IMR-90 (cell line): Measurements from ENCODE around the gene C5orf58. TPM values are rescaled to one million over a fixed set of nuclear protein-coding genes. Genes with fewer than 3 reads are reported as not detected.

Experiments
- ATAC-seq: fragments of 200-7000 bp; cut with Tn5 transposase; 2 replicates; pipeline ENCODE4 v1.9.1; 2020; ENCODE audit warnings: low read depth, mild to moderate bottlenecking, moderate library complexity
- BruUV-seq: library from RNA; stranded (reverse); fragments of 400-500 nt; replicated peaks from 2 replicates; lab custom pipeline; 2021; lab: Mats Ljungman, UMichigan
- CTCF ChIA-PET: fragments of 300-600 bp; formaldehyde crosslinking; extraction: SDS; loops from one replicate; lab custom pipeline; 2021; ENCODE audit warnings: antibody characterized with exemption; lab: Yijun Ruan, JAX
- POLR2A ChIA-PET: fragments of 300-600 bp; sonication (Branson Sonifier 250); formaldehyde crosslinking; loops from one replicate; lab custom pipeline; 2022; ENCODE audit warnings: antibody characterized with exemption; ENCODE audit not compliant: unreplicated experiment; lab: Charles Lee
- DNase-seq: peaks from one replicate; pipeline ENCODE4 v3.0.0; 2013
- H2AFZ ChIP-seq: replicated peaks from 2 replicates; pipeline ENCODE3; 2013; ENCODE audit warnings: low read length, mild to moderate bottlenecking; ENCODE audit not compliant: poor library complexity
- H2AK5ac ChIP-seq: 2 replicates; pipeline ENCODE4 v1.6.1; 2013; ENCODE audit warnings: low read depth, low read length, inconsistent platforms
- H2AK9ac ChIP-seq: replicated peaks from 2 replicates; pipeline ENCODE3; 2013; ENCODE audit warnings: mild to moderate bottlenecking, low read depth, low read length, moderate library complexity; ENCODE audit not compliant: poor library complexity
- H2BK120ac ChIP-seq: 2 replicates; pipeline ENCODE4 v1.6.1; 2013; ENCODE audit warnings: low read depth, low read length, inconsistent platforms
- H2BK15ac ChIP-seq: 3 replicates; pipeline ENCODE4 v1.6.1; 2013; ENCODE audit warnings: low read depth, low read length, inconsistent platforms
- H2BK20ac ChIP-seq: 2 replicates; pipeline ENCODE4 v1.6.1; 2013; ENCODE audit warnings: low read depth, mild to moderate bottlenecking, inconsistent platforms, low read length, moderate library complexity
- H2BK5ac ChIP-seq: 2 replicates; pipeline ENCODE4 v1.6.1; 2013; ENCODE audit warnings: mild to moderate bottlenecking, low read depth, low read length, inconsistent platforms; ENCODE audit not compliant: poor library complexity, severe bottlenecking
- H3K14ac ChIP-seq: replicated peaks from 2 replicates; pipeline ENCODE4 v1.6.1; 2013; ENCODE audit warnings: low read depth, low read length, inconsistent platforms
- H3K18ac ChIP-seq: 2 replicates; pipeline ENCODE4 v1.6.1; 2013; ENCODE audit warnings: low read depth, low read length, control low read depth
- H3K23ac ChIP-seq: 2 replicates; pipeline ENCODE4 v1.6.1; 2013; ENCODE audit warnings: low read depth, low read length, inconsistent platforms
- H3K27ac ChIP-seq: 2 replicates; pipeline ENCODE4 v1.5.1; 2013; ENCODE audit warnings: mild to moderate bottlenecking, control low read depth, low read length; ENCODE audit not compliant: insufficient read depth
- H3K27me3 ChIP-seq: 2 replicates; pipeline ENCODE4 v1.6.1; 2013; ENCODE audit warnings: low read length; ENCODE audit not compliant: control insufficient read depth, insufficient read depth
- H3K36me3 ChIP-seq: 2 replicates; pipeline ENCODE4 v1.6.1; 2013; ENCODE audit warnings: low read length, mixed read lengths; ENCODE audit not compliant: control insufficient read depth, insufficient read depth
- H3K4ac ChIP-seq: 2 replicates; pipeline ENCODE4 v1.6.1; 2013; ENCODE audit warnings: low read depth, low read length, inconsistent platforms
- H3K4me1 ChIP-seq: 2 replicates; pipeline ENCODE4 v1.6.1; 2013; ENCODE audit warnings: low read length, mixed read lengths; ENCODE audit not compliant: control insufficient read depth, insufficient read depth
- H3K4me2 ChIP-seq: 2 replicates; pipeline ENCODE4 v1.6.1; 2013; ENCODE audit warnings: low read depth, mild to moderate bottlenecking, control low read depth, low read length, moderate library complexity
- H3K4me3 ChIP-seq: 2 replicates; pipeline ENCODE4 v1.5.1; 2013; ENCODE audit warnings: low read depth, mild to moderate bottlenecking, control low read depth, low read length, moderate library complexity; ENCODE audit not compliant: insufficient read depth
- H3K56ac ChIP-seq: 2 replicates; pipeline ENCODE4 v1.6.1; 2013; ENCODE audit warnings: low read length, inconsistent platforms; ENCODE audit not compliant: insufficient read depth; ENCODE audit errors: extremely low read depth
- H3K79me1 ChIP-seq, 2 experiments: 2 replicates each; pipeline ENCODE4 v1.6.1; 2013; ENCODE audit warnings: low read length in 2 of 2, inconsistent platforms in 1 of 2, low read depth in 1 of 2
- H3K9ac ChIP-seq: 2 replicates; pipeline ENCODE4 v1.6.1; 2013; ENCODE audit warnings: low read depth, low read length, control low read depth
- H3K9me1 ChIP-seq: 2 replicates; pipeline ENCODE4 v1.6.1; 2013; ENCODE audit warnings: low read length, inconsistent platforms; ENCODE audit not compliant: insufficient read depth
- H3K9me3 ChIP-seq: 2 replicates; pipeline ENCODE4 v1.6.1; 2013; ENCODE audit warnings: low read length; ENCODE audit not compliant: control insufficient read depth, insufficient read depth
- H4K20me1 ChIP-seq: 2 replicates; pipeline ENCODE4 v1.6.1; 2013; ENCODE audit warnings: low read length, inconsistent platforms; ENCODE audit not compliant: insufficient read depth
- H4K5ac ChIP-seq: 2 replicates; pipeline ENCODE4 v1.6.1; 2013; ENCODE audit warnings: mild to moderate bottlenecking, low read depth, low read length, control low read depth
- H4K8ac ChIP-seq, 2 experiments: 2 replicates each; pipeline ENCODE4 v1.6.1; 2013; ENCODE audit warnings: low read depth in 2 of 2, low read length in 2 of 2, control low read depth in 1 of 2, inconsistent platforms in 1 of 2
- H4K91ac ChIP-seq: 2 replicates; pipeline ENCODE4 v1.6.1; 2013; ENCODE audit warnings: low read depth, low read length, inconsistent platforms; ENCODE audit not compliant: insufficient read depth
- BHLHE40 ChIP-seq: fragments of 150-350 bp; IDR thresholded peaks from 2 replicates; pipeline ENCODE4 v1.6.1; 2016; ENCODE audit warnings: mild to moderate bottlenecking, low read depth, low read length
- CHD1 ChIP-seq: IDR thresholded peaks from 2 replicates; pipeline ENCODE4 v1.6.1; 2012; ENCODE audit warnings: low read depth, low read length, improper control_type of control experiment
- CTCF ChIP-seq: conservative IDR thresholded peaks from 2 replicates; pipeline ENCODE4 v1.5.1; 2012; ENCODE audit warnings: mild to moderate bottlenecking, low read depth, low read length, improper control_type of control experiment
- FOS ChIP-seq: fragments of 150-350 bp; IDR thresholded peaks from 2 replicates; pipeline ENCODE4 v1.6.1; 2016; ENCODE audit warnings: low read depth, low read length
- MAFK ChIP-seq: IDR thresholded peaks from 2 replicates; pipeline ENCODE4 v1.6.1; 2012; ENCODE audit warnings: low read depth, low read length, improper control_type of control experiment
- MAZ ChIP-seq: IDR thresholded peaks from 2 replicates; pipeline ENCODE4 v1.6.1; 2012; ENCODE audit warnings: low read depth, mild to moderate bottlenecking, low read length, improper control_type of control experiment, moderate library complexity, borderline replicate concordance
- NFE2L2 ChIP-seq: fragments of 150-350 bp; IDR thresholded peaks from 2 replicates; pipeline ENCODE4 v1.6.1; 2016; ENCODE audit warnings: low read depth, mild to moderate bottlenecking, low read length
- RCOR1 ChIP-seq: IDR thresholded peaks from 2 replicates; pipeline ENCODE4 v1.6.1; 2012; ENCODE audit warnings: mild to moderate bottlenecking, low read length, improper control_type of control experiment; ENCODE audit not compliant: insufficient replicate concordance
- RFX5 ChIP-seq: IDR thresholded peaks from 2 replicates; pipeline ENCODE4 v1.8.0; 2012; ENCODE audit warnings: low read depth, mild to moderate bottlenecking, low read length, moderate library complexity
- SMC3 ChIP-seq: fragments of 150-350 bp; IDR thresholded peaks from 2 replicates; pipeline ENCODE4 v1.6.1; 2016; ENCODE audit warnings: low read depth, mild to moderate bottlenecking, antibody characterized with exemption, low read length, moderate library complexity
- USF2 ChIP-seq: fragments of 150-350 bp; IDR thresholded peaks from 2 replicates; pipeline ENCODE4 v1.6.1; 2017; ENCODE audit warnings: mild to moderate bottlenecking, antibody characterized with exemption, low read length, low read depth
- WGBS, 2 experiments: methylation state at CpG; one replicate each; pipeline versions ENCODE4 v1.1.5 to v1.1.7; 2013; ENCODE audit warnings: missing lambda C conversion rate in 2 of 2; ENCODE audit not compliant: insufficient read length in 1 of 2; ENCODE audit errors: extremely low coverage in 2 of 2; 5-methylcytosine and 5-hydroxymethylcytosine counted together
- dilution Hi-C: fragments of 300-500 bp; cut with HindIII; formaldehyde crosslinking; loops from one replicate; pipeline ENCODE4 v1.14.3; 2018; ENCODE audit warnings: low sequenced_read_pairs; ENCODE audit not compliant: unreplicated experiment
- in situ Hi-C: fragments of 300-500 bp; cut with MboI; formaldehyde crosslinking; loops from 3 replicates; pipeline ENCODE4 v1.14.3; 2019; ENCODE audit warnings: low sequenced_read_pairs, inconsistent platforms, mixed read lengths
- intact Hi-C: fragments of 100-400 bp; cut with micrococcal nuclease; formaldehyde crosslinking; loops from 2 replicates; pipeline ENCODE4 v1.10.0; 2022
- polyA plus RNA-seq, 3 experiments: library from polyadenylated mRNA; depleted of rRNA; stranded (reverse); fragments of >200 nt; gene quantifications; 2 replicates each; pipeline ENCODE4 v1.2.3, GENCODE V29; 2012; ENCODE audit warnings: low replicate concordance in 1 of 3
- total RNA-seq: library from RNA; depleted of rRNA; stranded (reverse); fragments of >200 nt; gene quantifications from 2 replicates; pipeline ENCODE4 v1.2.3, GENCODE V29; 2012

The C5orf58 gene
- total and polyA plus RNA-seq, 2 of the 4 experiments (the other 2 are of a cell fraction) = not detected

GRCh38 chr5:170200876-170201275 is 31.9 kb upstream of the C5orf58 start:
- in situ Hi-C loops = no loop called here
- H3K27me3 ChIP-seq = peaks cover under 1% of the 10 kb centered on the region; the same call in 1 of the 2 replicates
- no TSS peak for BruUV-seq

More at GRCh38 chr5:170200876-170201275, 31.9 kb upstream of the C5orf58 start:
- ATAC-seq (no peak), DNase-seq (no peak)
- H4K8ac ChIP-seq = no peak overlapping the region
- H2AK5ac ChIP-seq = no peak overlapping the region
- H4K91ac ChIP-seq = no peak overlapping the region
- no peak overlapping the region for H2AFZ ChIP-seq
- no peaks in the 10 kb centered on the region for H3K36me3 ChIP-seq
- intact Hi-C loops (no loop called here), dilution Hi-C loops (no loop called here)
- H3K9ac ChIP-seq = no peak overlapping the region
- H2BK20ac ChIP-seq = no peak overlapping the region
- H2BK15ac ChIP-seq = no peak overlapping the region
- WGBS, 2 experiments = no CpG with 5 or more reads among the region's 1 CpG
- no peak overlapping the region for H3K4me2 ChIP-seq
- no peak overlapping the region for H2BK120ac ChIP-seq
- TF ChIP-seq CTCF = no peak
- no peak for TF ChIP-seq USF2
- TF ChIP-seq MAZ = no peak
- TF ChIP-seq NFE2L2 = no peak
- TF ChIP-seq SMC3 = no peak
- TF ChIP-seq MAFK = no peak
- no peak for TF ChIP-seq RFX5
- no peak for TF ChIP-seq CHD1
- TF ChIP-seq FOS = no peak
- TF ChIP-seq BHLHE40 = no peak
- no peak for TF ChIP-seq RCOR1
- POLR2A ChIA-PET = no interaction called here
- H4K20me1 ChIP-seq = no peaks in the 10 kb centered on the region
- H2AK9ac ChIP-seq = no peak overlapping the region
- no peaks in the 10 kb centered on the region for H3K9me1 ChIP-seq
- H3K4me3 ChIP-seq = no peak overlapping the region
- no peak overlapping the region for H3K14ac ChIP-seq
- H3K4me1 ChIP-seq = no peaks in the 10 kb centered on the region
- no peak overlapping the region for H3K4ac ChIP-seq
- H3K18ac ChIP-seq = no peak overlapping the region
- CTCF ChIA-PET = no interaction called here
- H3K27ac ChIP-seq = no peak overlapping the region
- no peak overlapping the region for H3K23ac ChIP-seq
- H4K5ac ChIP-seq = no peak overlapping the region
- no peak overlapping the region for H3K56ac ChIP-seq
- no peaks in the 10 kb centered on the region for H3K9me3 ChIP-seq
- H3K79me1 ChIP-seq = no peaks in the 10 kb centered on the region
- no peak overlapping the region for H2BK5ac ChIP-seq
